ENCODE measurements around the gene TESPA1. TPM values are rescaled to one million over a fixed set of nuclear protein-coding genes. Genes with fewer than 3 reads are reported as not detected.

Gene TESPA1
- total and polyA plus RNA-seq, 2 experiments from 2014 or later, result not detected

- no peaks in the 10 kb centered on the region for H3K79me2 ChIP-seq
- no peaks in the 10 kb centered on the region for H4K20me1 ChIP-seq (ENCODE audit: insufficient read depth, poor library complexity, severe bottlenecking)
- H3K4me1 ChIP-seq (ENCODE audit: insufficient read depth), result no peaks in the 10 kb centered on the region
- DNase-seq (ENCODE audit: low spot score), result no peak
- no peaks in the 10 kb centered on the region for H3K9me2 ChIP-seq (replicated peaks; ENCODE audit: insufficient read depth)
- no peaks in the 10 kb centered on the region for H3K9me3 ChIP-seq (ENCODE audit: low read depth)
- H3K4me3 ChIP-seq, result no peak overlapping the region
- peaks cover 20% of the 10 kb centered on the region for H3K27me3 ChIP-seq
- WGBS (ENCODE audit: low lambda C conversion rate, missing lambda C conversion rate), result 62% methylated on average over 5 of the region's 5 CpGs
- TF ChIP-seq EZH2phosphoT487 (IDR thresholded peaks at IDR 0.05; ENCODE audit: low read depth, severe bottlenecking, unreplicated experiment) (no peak), EZH2 (IDR thresholded peaks at IDR 0.05; ENCODE audit: borderline replicate concordance) (no peak)
- TF ChIP-seq, protein P1, sequence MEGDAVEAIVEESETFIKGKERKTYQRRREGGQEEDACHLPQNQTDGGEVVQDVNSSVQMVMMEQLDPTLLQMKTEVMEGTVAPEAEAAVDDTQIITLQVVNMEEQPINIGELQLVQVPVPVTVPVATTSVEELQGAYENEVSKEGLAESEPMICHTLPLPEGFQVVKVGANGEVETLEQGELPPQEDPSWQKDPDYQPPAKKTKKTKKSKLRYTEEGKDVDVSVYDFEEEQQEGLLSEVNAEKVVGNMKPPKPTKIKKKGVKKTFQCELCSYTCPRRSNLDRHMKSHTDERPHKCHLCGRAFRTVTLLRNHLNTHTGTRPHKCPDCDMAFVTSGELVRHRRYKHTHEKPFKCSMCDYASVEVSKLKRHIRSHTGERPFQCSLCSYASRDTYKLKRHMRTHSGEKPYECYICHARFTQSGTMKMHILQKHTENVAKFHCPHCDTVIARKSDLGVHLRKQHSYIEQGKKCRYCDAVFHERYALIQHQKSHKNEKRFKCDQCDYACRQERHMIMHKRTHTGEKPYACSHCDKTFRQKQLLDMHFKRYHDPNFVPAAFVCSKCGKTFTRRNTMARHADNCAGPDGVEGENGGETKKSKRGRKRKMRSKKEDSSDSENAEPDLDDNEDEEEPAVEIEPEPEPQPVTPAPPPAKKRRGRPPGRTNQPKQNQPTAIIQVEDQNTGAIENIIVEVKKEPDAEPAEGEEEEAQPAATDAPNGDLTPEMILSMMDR (IDR thresholded peaks at IDR 0.05; ENCODE audit: poor library complexity), result no peak
- H3K4me2 ChIP-seq, result no peak overlapping the region
- H3K36me3 ChIP-seq (replicated peaks; ENCODE audit: insufficient read depth, low read depth), result no peaks in the 10 kb centered on the region
- no peak overlapping the region for H3K27ac ChIP-seq
- H2AFZ ChIP-seq, result no peak overlapping the region
These were observed 14.5 kb upstream of the TESPA1 start for GRCh38 chr12:54998958-54999510.

DNA sequence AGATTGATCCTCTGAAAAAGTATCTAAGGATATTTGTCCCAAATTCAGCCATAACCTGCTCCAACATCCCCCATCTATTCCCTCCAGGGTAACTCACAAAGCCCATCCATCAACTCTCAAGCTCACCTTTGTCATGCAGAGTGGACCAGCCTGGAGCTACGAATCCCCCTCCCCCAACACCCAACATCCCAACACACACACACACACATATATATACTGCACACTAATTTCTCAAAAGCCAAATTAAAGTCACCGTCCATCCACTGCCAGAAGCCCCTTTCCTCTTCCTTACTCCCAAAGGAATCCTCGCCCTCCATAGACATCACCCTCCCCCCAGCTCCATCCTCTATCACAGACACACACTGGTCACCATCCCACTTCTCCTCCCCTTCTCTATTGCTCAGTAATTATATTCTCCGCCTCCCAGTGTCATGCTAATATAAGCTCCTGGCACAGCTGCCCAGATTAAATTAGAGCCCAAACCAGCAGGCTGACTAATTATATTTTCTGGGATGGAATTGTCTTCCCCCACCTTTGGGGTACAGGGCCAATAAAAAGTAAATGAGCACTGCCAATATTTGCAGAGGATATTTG, 13.5 kb upstream of the TESPA1 start:
- TF ChIP-seq EZH2phosphoT487 (IDR thresholded peaks at IDR 0.05; ENCODE audit: low read depth, severe bottlenecking, unreplicated experiment) (no peak), EZH2 (IDR thresholded peaks at IDR 0.05; ENCODE audit: borderline replicate concordance) (no peak)
- TF ChIP-seq, protein P1 (IDR thresholded peaks at IDR 0.05; ENCODE audit: poor library complexity), result no peak
- peaks cover 20% of the 10 kb centered on the region for H3K27me3 ChIP-seq
- H2AFZ ChIP-seq, result no peak overlapping the region
- no peaks in the 10 kb centered on the region for H3K9me3 ChIP-seq (ENCODE audit: low read depth)
- no peaks in the 10 kb centered on the region for H3K9me2 ChIP-seq (replicated peaks; ENCODE audit: insufficient read depth)
- H3K4me1 ChIP-seq (ENCODE audit: insufficient read depth), result no peaks in the 10 kb centered on the region
- no peak overlapping the region for H3K27ac ChIP-seq
- 72% methylated on average over 4 of the region's 4 CpGs for WGBS (ENCODE audit: low lambda C conversion rate, missing lambda C conversion rate)
- H3K36me3 ChIP-seq (replicated peaks; ENCODE audit: insufficient read depth, low read depth), result no peaks in the 10 kb centered on the region
- H3K4me3 ChIP-seq, result no peak overlapping the region
- DNase-seq (ENCODE audit: low spot score), result no peak
- H3K79me2 ChIP-seq, result no peaks in the 10 kb centered on the region
- no peak overlapping the region for H3K4me2 ChIP-seq
- no peaks in the 10 kb centered on the region for H4K20me1 ChIP-seq (ENCODE audit: insufficient read depth, poor library complexity, severe bottlenecking)

DNA sequence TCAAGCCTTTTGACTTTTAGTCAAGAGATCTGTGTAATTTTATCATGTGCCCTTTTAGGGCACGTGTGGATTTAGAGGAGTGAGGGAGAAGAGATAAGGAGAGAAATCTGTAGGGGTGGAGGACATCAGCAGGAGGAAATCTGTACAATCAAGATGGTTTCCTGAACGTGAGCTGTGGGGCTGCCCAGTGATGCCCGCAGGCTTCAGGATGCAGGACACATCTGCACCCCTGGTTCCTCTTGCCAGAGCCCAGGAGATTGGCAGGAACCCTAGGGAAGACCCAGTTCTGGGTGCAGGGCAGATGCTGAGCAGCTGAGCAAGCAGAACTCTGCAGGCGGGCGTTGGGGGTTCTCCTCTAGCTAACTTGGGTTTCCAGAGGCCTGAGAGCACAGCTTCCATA, 11.6 kb upstream of the TESPA1 start:
- DNase-seq (ENCODE audit: low spot score), result no peak
- no peaks in the 10 kb centered on the region for H3K9me2 ChIP-seq (replicated peaks; ENCODE audit: insufficient read depth)
- no peaks in the 10 kb centered on the region for H4K20me1 ChIP-seq (ENCODE audit: insufficient read depth, poor library complexity, severe bottlenecking)
- H3K9me3 ChIP-seq (ENCODE audit: low read depth), result no peaks in the 10 kb centered on the region
- no peak overlapping the region for H3K4me3 ChIP-seq
- 75% methylated on average over 5 of the region's 5 CpGs for WGBS (ENCODE audit: low lambda C conversion rate, missing lambda C conversion rate)
- no peaks in the 10 kb centered on the region for H3K36me3 ChIP-seq (replicated peaks; ENCODE audit: insufficient read depth, low read depth)
- H3K4me2 ChIP-seq, result no peak overlapping the region
- H3K27ac ChIP-seq, result no peak overlapping the region
- H2AFZ ChIP-seq, result no peak overlapping the region
- no peak for TF ChIP-seq EZH2 (IDR thresholded peaks at IDR 0.05; ENCODE audit: borderline replicate concordance)
- TF ChIP-seq, protein P1 (IDR thresholded peaks at IDR 0.05; ENCODE audit: poor library complexity), result no peak
- TF ChIP-seq EZH2phosphoT487 (IDR thresholded peaks at IDR 0.05; ENCODE audit: low read depth, severe bottlenecking, unreplicated experiment), result no peak
- no peaks in the 10 kb centered on the region for H3K79me2 ChIP-seq
- H3K27me3 ChIP-seq, result peaks cover 16% of the 10 kb centered on the region
- H3K4me1 ChIP-seq (ENCODE audit: insufficient read depth), result no peaks in the 10 kb centered on the region

All from hepatocyte (in vitro differentiated cells).